ENCODE measurements around the gene PDPN. TPM values are rescaled to one million over a fixed set of nuclear protein-coding genes. Genes with fewer than 3 reads are reported as not detected.

PDPN gene
- polyA plus RNA-seq, 3 donors, result 17.6 to 19.0 (median 18.7) TPM

Other genes starting within 250 kb of the PDPN start
- gene PRAMEF14, start 236.7 kb upstream of the PDPN start, polyA plus RNA-seq (ENCODE audit: insufficient read length in 3 of 3), result not detected
- not detected for gene PRAMEF19, start 211.9 kb upstream of the PDPN start, polyA plus RNA-seq (ENCODE audit: insufficient read length in 3 of 3)
- not detected for gene PRAMEF17, start 194.2 kb upstream of the PDPN start, polyA plus RNA-seq (ENCODE audit: insufficient read length in 3 of 3)
- gene PRAMEF20, start 173.4 kb upstream of the PDPN start, polyA plus RNA-seq (ENCODE audit: insufficient read length in 3 of 3), result not detected
- gene LRRC38, start 69.8 kb upstream of the PDPN start, polyA plus RNA-seq (ENCODE audit: insufficient read length in 3 of 3), result under 1 TPM in 1 of 3 donors, not detected in 2; 0.16 TPM
- 10 to 100 TPM; 35.3 to 36.9 (median 36.4) TPM for gene PRDM2, start 116.4 kb downstream of the PDPN start, polyA plus RNA-seq (ENCODE audit: insufficient read length in 3 of 3)

Measured in renal pelvis (tissue), 3 donors.